SU-DHL-6 (cell line): ENCODE data around the gene CHKA.

Experiments
- CTCF ChIP-seq: fragments of 200-600 bp; sonication (generic); IDR thresholded peaks from one replicate; pipeline ENCODE4 v1.5.1; 2017; ENCODE audit warnings: antibody characterized with exemption, mild to moderate bottlenecking, low read length, moderate library complexity; ENCODE audit not compliant: insufficient read depth, poor library complexity, severe bottlenecking
- EZH2phosphoT487 ChIP-seq: fragments of 200-600 bp; sonication (generic), shearing (Covaris generic); conservative IDR thresholded peaks from 2 replicates; pipeline ENCODE4 v1.6.1; 2018; ENCODE audit warnings: mild to moderate bottlenecking, antibody characterized with exemption, low read length, moderate library complexity, mixed read lengths

GRCh38 chr11:68107689-68108088 lies 13.5 kb downstream of the CHKA start:
- TF ChIP-seq CTCF, result no peak
- TF ChIP-seq EZH2phosphoT487, result no peak
